Measurements from ENCODE around the gene UNC93B1.

UNC93B1 gene

DNA sequence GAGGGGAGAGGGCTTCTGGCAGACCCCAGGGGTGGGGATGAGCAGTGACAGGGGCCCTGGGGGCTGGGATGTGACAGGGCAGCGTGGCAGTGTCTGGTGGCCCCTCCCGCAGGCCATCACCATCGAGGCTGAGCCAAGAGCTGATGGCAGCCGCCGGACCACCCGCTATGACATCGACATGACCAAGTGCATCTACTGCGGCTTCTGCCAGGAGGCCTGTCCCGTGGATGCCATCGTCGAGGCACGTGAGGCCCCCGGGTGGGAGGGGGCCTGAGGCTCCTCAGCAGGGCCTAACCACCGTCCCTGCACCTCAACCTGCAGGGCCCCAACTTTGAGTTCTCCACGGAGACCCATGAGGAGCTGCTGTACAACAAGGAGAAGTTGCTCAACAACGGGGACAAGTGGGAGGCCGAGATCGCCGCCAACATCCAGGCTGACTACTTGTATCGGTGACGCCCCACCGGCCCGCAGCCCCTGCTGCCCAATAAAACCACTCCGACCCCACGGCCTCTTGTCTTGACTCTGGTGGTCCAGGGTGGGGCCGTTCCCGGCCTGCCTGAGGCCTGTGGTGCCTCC, 32.3 kb upstream of the UNC93B1 start:
- Histone ChIP-seq H3K4me3 (ENCODE audit: low read length, poor library complexity, severe bottlenecking) (peak overlapping the region; percentile 10), H3K9me3 (ENCODE audit: insufficient read depth, low read depth, low read length) (no peaks in the 10 kb centered on the region), H3K27me3 (ENCODE audit: insufficient read depth, low read length, poor library complexity, severe bottlenecking) (no peaks in the 10 kb centered on the region), H3K4me2 (ENCODE audit: low read depth, low read length, poor library complexity, severe bottlenecking) (peak overlapping the region; percentile 50), H3K36me3 (ENCODE audit: insufficient read depth, low read length) (peaks cover 4% of the 10 kb centered on the region; the same call in 1 of the 2 replicates), H3F3A (ENCODE audit: low read depth) (peaks cover 3% of the 10 kb centered on the region; the same call in 1 of the 2 replicates), H3K79me2 (ENCODE audit: insufficient read depth, low read length) (peaks cover 27% of the 10 kb centered on the region), H3K4me1 (ENCODE audit: insufficient read depth, low read length, poor library complexity, severe bottlenecking) (peaks cover 44% of the 10 kb centered on the region), H4K20me1 (ENCODE audit: insufficient read depth, low read length, poor library complexity, severe bottlenecking) (peaks cover 3% of the 10 kb centered on the region), H3K9me2 (replicated peaks; ENCODE audit: low read depth, low read length) (no peaks in the 10 kb centered on the region), H3K9ac (ENCODE audit: low read depth, low read length, poor library complexity, severe bottlenecking) (peak overlapping the region; percentile 43), H2AFZ (ENCODE audit: low read length) (no peak overlapping the region)
- TF ChIP-seq EZH2phosphoT487 (IDR thresholded peaks at IDR 0.05; ENCODE audit: borderline replicate concordance) = no peak
- TF ChIP-seq, protein P1, sequence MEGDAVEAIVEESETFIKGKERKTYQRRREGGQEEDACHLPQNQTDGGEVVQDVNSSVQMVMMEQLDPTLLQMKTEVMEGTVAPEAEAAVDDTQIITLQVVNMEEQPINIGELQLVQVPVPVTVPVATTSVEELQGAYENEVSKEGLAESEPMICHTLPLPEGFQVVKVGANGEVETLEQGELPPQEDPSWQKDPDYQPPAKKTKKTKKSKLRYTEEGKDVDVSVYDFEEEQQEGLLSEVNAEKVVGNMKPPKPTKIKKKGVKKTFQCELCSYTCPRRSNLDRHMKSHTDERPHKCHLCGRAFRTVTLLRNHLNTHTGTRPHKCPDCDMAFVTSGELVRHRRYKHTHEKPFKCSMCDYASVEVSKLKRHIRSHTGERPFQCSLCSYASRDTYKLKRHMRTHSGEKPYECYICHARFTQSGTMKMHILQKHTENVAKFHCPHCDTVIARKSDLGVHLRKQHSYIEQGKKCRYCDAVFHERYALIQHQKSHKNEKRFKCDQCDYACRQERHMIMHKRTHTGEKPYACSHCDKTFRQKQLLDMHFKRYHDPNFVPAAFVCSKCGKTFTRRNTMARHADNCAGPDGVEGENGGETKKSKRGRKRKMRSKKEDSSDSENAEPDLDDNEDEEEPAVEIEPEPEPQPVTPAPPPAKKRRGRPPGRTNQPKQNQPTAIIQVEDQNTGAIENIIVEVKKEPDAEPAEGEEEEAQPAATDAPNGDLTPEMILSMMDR (conservative IDR thresholded peaks at IDR 0.05; ENCODE audit: low read length) = no peak

DNA sequence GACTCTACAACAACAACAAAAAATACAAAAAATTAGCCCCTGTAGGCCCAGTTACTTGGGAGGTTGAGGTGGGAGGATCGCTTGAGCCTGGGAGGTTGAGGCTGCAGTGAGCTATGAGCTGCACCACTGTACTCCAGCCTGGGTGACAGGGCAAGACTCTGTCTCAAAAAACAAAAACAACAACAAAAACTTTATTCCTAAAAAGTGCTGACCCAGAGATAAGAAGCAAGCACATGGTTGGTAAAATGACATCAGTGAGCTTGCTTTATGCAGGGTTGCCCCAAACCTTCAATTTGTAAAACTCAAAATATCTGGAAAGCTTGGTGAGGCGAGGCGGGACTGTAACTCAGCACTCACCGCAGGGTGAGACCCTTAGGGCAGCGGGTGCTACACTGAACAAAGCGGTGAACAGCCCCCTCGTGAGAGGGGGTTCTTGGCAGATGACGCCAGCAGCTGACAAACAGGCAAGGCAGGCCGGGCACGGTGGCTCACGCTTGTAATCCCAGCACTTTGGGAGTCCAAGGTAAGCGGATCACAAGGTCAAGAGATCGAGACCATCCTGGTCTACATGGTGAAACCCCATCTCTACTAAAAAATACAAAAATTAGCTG, 31.5 kb upstream of the UNC93B1 start:
- H3K4me1 ChIP-seq (ENCODE audit: insufficient read depth, low read length, poor library complexity, severe bottlenecking) = peaks cover 37% of the 10 kb centered on the region
- peaks cover 8% of the 10 kb centered on the region for H4K20me1 ChIP-seq (ENCODE audit: insufficient read depth, low read length, poor library complexity, severe bottlenecking)
- no peaks in the 10 kb centered on the region for H3K9me2 ChIP-seq (replicated peaks; ENCODE audit: low read depth, low read length)
- H3K4me3 ChIP-seq (ENCODE audit: low read length, poor library complexity, severe bottlenecking) = no peak overlapping the region
- H3K36me3 ChIP-seq (ENCODE audit: insufficient read depth, low read length) = peaks cover 4% of the 10 kb centered on the region; the same call in 1 of the 2 replicates
- TF ChIP-seq, protein P1 (conservative IDR thresholded peaks at IDR 0.05; ENCODE audit: low read length) = no peak
- no peak for TF ChIP-seq EZH2phosphoT487 (IDR thresholded peaks at IDR 0.05; ENCODE audit: borderline replicate concordance)
- H3K79me2 ChIP-seq (ENCODE audit: insufficient read depth, low read length) = peaks cover 33% of the 10 kb centered on the region
- no peaks in the 10 kb centered on the region for H3K9me3 ChIP-seq (ENCODE audit: insufficient read depth, low read depth, low read length)
- H3F3A ChIP-seq (ENCODE audit: low read depth) = peaks cover 3% of the 10 kb centered on the region; the same call in 1 of the 2 replicates
- no peak overlapping the region for H3K9ac ChIP-seq (ENCODE audit: low read depth, low read length, poor library complexity, severe bottlenecking)
- H2AFZ ChIP-seq (ENCODE audit: low read length) = no peak overlapping the region
- no peaks in the 10 kb centered on the region for H3K27me3 ChIP-seq (ENCODE audit: insufficient read depth, low read length, poor library complexity, severe bottlenecking)
- no peak overlapping the region for H3K4me2 ChIP-seq (ENCODE audit: low read depth, low read length, poor library complexity, severe bottlenecking)

DNA sequence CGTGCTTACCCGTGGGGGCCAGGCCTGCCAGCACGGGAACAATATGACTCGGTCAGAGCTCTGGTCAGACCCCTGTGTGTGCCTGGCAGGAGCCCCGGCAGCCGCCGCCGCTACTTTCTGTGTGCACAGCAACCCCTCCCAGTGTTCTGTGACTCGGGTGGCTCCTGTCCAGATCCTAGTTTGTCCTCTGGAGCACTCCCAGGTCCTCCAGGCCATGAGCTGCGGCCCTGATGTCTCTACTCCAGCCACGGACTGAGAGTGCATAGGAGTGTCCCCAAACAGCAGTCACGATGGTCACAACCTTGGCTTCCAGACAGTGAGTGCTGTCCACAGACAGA, 29.8 kb upstream of the UNC93B1 start:
- Histone ChIP-seq H3K4me1 (ENCODE audit: insufficient read depth, low read length, poor library complexity, severe bottlenecking) (peaks cover 42% of the 10 kb centered on the region), H3K79me2 (ENCODE audit: insufficient read depth, low read length) (peaks cover 43% of the 10 kb centered on the region), H4K20me1 (ENCODE audit: insufficient read depth, low read length, poor library complexity, severe bottlenecking) (peaks cover 8% of the 10 kb centered on the region), H3K27me3 (ENCODE audit: insufficient read depth, low read length, poor library complexity, severe bottlenecking) (no peaks in the 10 kb centered on the region), H3K36me3 (ENCODE audit: insufficient read depth, low read length) (peaks cover 4% of the 10 kb centered on the region; the same call in 1 of the 2 replicates), H3K9me3 (ENCODE audit: insufficient read depth, low read depth, low read length) (no peaks in the 10 kb centered on the region), H3K4me2 (ENCODE audit: low read depth, low read length, poor library complexity, severe bottlenecking) (no peak overlapping the region), H3K4me3 (ENCODE audit: low read length, poor library complexity, severe bottlenecking) (no peak overlapping the region), H3K9me2 (replicated peaks; ENCODE audit: low read depth, low read length) (no peaks in the 10 kb centered on the region), H3F3A (ENCODE audit: low read depth) (peaks cover 3% of the 10 kb centered on the region; the same call in 1 of the 2 replicates), H3K9ac (ENCODE audit: low read depth, low read length, poor library complexity, severe bottlenecking) (no peak overlapping the region), H2AFZ (ENCODE audit: low read length) (no peak overlapping the region)
- TF ChIP-seq, protein P1 (conservative IDR thresholded peaks at IDR 0.05; ENCODE audit: low read length) = no peak
- no peak for TF ChIP-seq EZH2phosphoT487 (IDR thresholded peaks at IDR 0.05; ENCODE audit: borderline replicate concordance)

All from Loucy (cell line).